Caco-2 (cell line): ENCODE results near the gene HHIPL1. TPM values are rescaled to one million over a fixed set of nuclear protein-coding genes. Genes with fewer than 3 reads are reported as not detected.

Source experiments
- BruUV-seq: library from RNA; stranded (reverse); fragments of 400-500 nt; replicated peaks from 2 replicates; lab custom pipeline; 2021; lab: Mats Ljungman, UMichigan
- CTCF ChIA-PET: fragments of 300-600 bp; sonication (Branson Sonifier 250); formaldehyde crosslinking; loops from one replicate; lab custom pipeline; 2022; ENCODE audit warnings: antibody characterized with exemption; lab: Charles Lee
- POLR2A ChIA-PET: fragments of 300-600 bp; sonication (Branson Sonifier 250); formaldehyde crosslinking; loops from one replicate; lab custom pipeline; 2022; ENCODE audit warnings: antibody characterized with exemption; lab: Charles Lee
- DNase-seq, 2 experiments: peaks; one replicate each; pipeline versions ENCODE4 v3.0.0 to v3.0.0-alpha.2; 2020 to 2022
- H3K27me3 ChIP-seq: replicated peaks from 2 replicates; pipeline ENCODE4 v1.6.0; 2011; ENCODE audit warnings: low read length; ENCODE audit not compliant: control insufficient read depth, insufficient read depth
- H3K36me3 ChIP-seq: 2 replicates; pipeline ENCODE4 v1.5.1; 2011; ENCODE audit warnings: low read length; ENCODE audit not compliant: control insufficient read depth, insufficient read depth
- H3K4me1 ChIP-seq: fragments of 250-450 bp; sonication (Bioruptor Pico); 2 replicates; pipeline ENCODE4 v1.5.1; 2020; ENCODE audit warnings: mild to moderate bottlenecking
- H3K4me3 ChIP-seq: 2 replicates; pipeline ENCODE4 v1.5.1; 2011; ENCODE audit warnings: low read depth, mild to moderate bottlenecking, control low read depth, low read length
- H3K9me3 ChIP-seq: fragments of 250-450 bp; sonication (Bioruptor Pico); 2 replicates; pipeline ENCODE4 v1.5.1; 2020; ENCODE audit warnings: mild to moderate bottlenecking, moderate library complexity
- H3K27ac Mint-ChIP-seq: one replicate; pipeline ENCODE4 v1.8.0; 2022; ENCODE audit warnings: mixed read lengths; ENCODE audit not compliant: unreplicated experiment
- H3K27me3 Mint-ChIP-seq: one replicate; pipeline ENCODE4 v1.8.0; 2022; ENCODE audit warnings: mixed read lengths; ENCODE audit not compliant: insufficient read depth, unreplicated experiment
- H3K36me3 Mint-ChIP-seq: one replicate; pipeline ENCODE4 v1.8.0; 2022; ENCODE audit warnings: mild to moderate bottlenecking, mixed read lengths; ENCODE audit not compliant: insufficient read depth, unreplicated experiment
- H3K4me1 Mint-ChIP-seq: one replicate; pipeline ENCODE4 v1.8.0; 2022; ENCODE audit warnings: low read depth, mixed read lengths; ENCODE audit not compliant: unreplicated experiment
- H3K4me3 Mint-ChIP-seq: one replicate; pipeline ENCODE4 v1.8.0; 2022; ENCODE audit warnings: mild to moderate bottlenecking, moderate library complexity, mixed read lengths; ENCODE audit not compliant: unreplicated experiment
- H3K9me3 Mint-ChIP-seq: one replicate; pipeline ENCODE4 v1.8.0; 2022; ENCODE audit warnings: mixed read lengths; ENCODE audit not compliant: unreplicated experiment
- CTCF ChIP-seq, 2 experiments: fragments of 200-600 bp in 1 of 2; IDR thresholded peaks; 1 replicate in 1 of 2; 2 replicates in 1 of 2; pipeline versions ENCODE4 v1.5.1 to v1.8.0; 2011 to 2022; ENCODE audit warnings: antibody characterized with exemption in 1 of 2, control low read depth in 1 of 2, inconsistent platforms in 1 of 2, low read depth in 1 of 2, low read length in 1 of 2, mild to moderate bottlenecking in 1 of 2, moderate library complexity in 1 of 2; ENCODE audit not compliant: insufficient read depth in 1 of 2, severe bottlenecking in 1 of 2, unreplicated experiment in 1 of 2
- intact Hi-C: fragments of 100-400 bp; cut with micrococcal nuclease; formaldehyde crosslinking; loops from one replicate; pipeline ENCODE4 v1.10.0; 2022; ENCODE audit not compliant: unreplicated experiment
- total RNA-seq: library from RNA; stranded (reverse); gene quantifications from 2 replicates; pipeline ENCODE4 v1.2.3, GENCODE V29; 2022

HHIPL1 gene
- total RNA-seq, 1 experiment from 2014 or later: 2.9 TPM

- no peaks in the 10 kb centered on the region for H3K4me1 ChIP-seq
- TF ChIP-seq CTCF (IDR thresholded peaks at IDR 0.05; ENCODE audit: insufficient read depth in 1 of 2, low read depth in 1 of 2, low read length in 1 of 2, severe bottlenecking in 1 of 2, unreplicated experiment in 1 of 2): no peak
- no peak overlapping the region for H3K4me3 ChIP-seq
- H3K4me3 Mint-ChIP-seq: no peak overlapping the region
- no peaks in the 10 kb centered on the region for H3K9me3 ChIP-seq
- ChIA-PET CTCF (no interaction called here), POLR2A (no interaction called here)
- BruUV-seq: no TSS peak
- H3K36me3 Mint-ChIP-seq: no peaks in the 10 kb centered on the region
- no peak overlapping the region for H3K27ac Mint-ChIP-seq
- peaks cover 6% of the 10 kb centered on the region for H3K27me3 Mint-ChIP-seq
- H3K36me3 ChIP-seq: no peaks in the 10 kb centered on the region
- no peak for DNase-seq
- no peaks in the 10 kb centered on the region for H3K4me1 Mint-ChIP-seq
- no peaks in the 10 kb centered on the region for H3K27me3 ChIP-seq
- no peaks in the 10 kb centered on the region for H3K9me3 Mint-ChIP-seq
- intact Hi-C loops: no loop called here
Measured at GRCh38 chr14:99718031-99718810, 73.3 kb downstream of the HHIPL1 start.

- intact Hi-C loops: no loop called here
- Mint-ChIP-seq H3K36me3 (no peaks in the 10 kb centered on the region), H3K4me3 (no peak overlapping the region), H3K27me3 (peaks cover 6% of the 10 kb centered on the region), H3K4me1 (no peaks in the 10 kb centered on the region), H3K27ac (no peak overlapping the region), H3K9me3 (no peaks in the 10 kb centered on the region)
- Histone ChIP-seq H3K27me3 (no peaks in the 10 kb centered on the region), H3K36me3 (no peaks in the 10 kb centered on the region), H3K4me1 (no peaks in the 10 kb centered on the region), H3K9me3 (no peaks in the 10 kb centered on the region), H3K4me3 (no peak overlapping the region)
- TF ChIP-seq CTCF (IDR thresholded peaks at IDR 0.05; ENCODE audit: insufficient read depth in 1 of 2, low read depth in 1 of 2, low read length in 1 of 2, severe bottlenecking in 1 of 2, unreplicated experiment in 1 of 2): no peak
- DNase-seq: no peak
- BruUV-seq: no TSS peak
- POLR2A ChIA-PET: no interaction called here
- CTCF ChIA-PET: no interaction called here
Measured at GRCh38 chr14:99718811-99719192, 73.9 kb downstream of the HHIPL1 start.

- no peaks in the 10 kb centered on the region for H3K9me3 ChIP-seq
- H3K36me3 ChIP-seq: no peaks in the 10 kb centered on the region
- no TSS peak for BruUV-seq
- no peaks in the 10 kb centered on the region for H3K4me1 Mint-ChIP-seq
- peaks cover 6% of the 10 kb centered on the region for H3K27me3 Mint-ChIP-seq
- no peaks in the 10 kb centered on the region for H3K36me3 Mint-ChIP-seq
- no peak overlapping the region for H3K4me3 Mint-ChIP-seq
- H3K27ac Mint-ChIP-seq: no peak overlapping the region
- H3K9me3 Mint-ChIP-seq: no peaks in the 10 kb centered on the region
- ChIA-PET CTCF (no interaction called here), POLR2A (no interaction called here)
- H3K27me3 ChIP-seq: no peaks in the 10 kb centered on the region
- H3K4me1 ChIP-seq: no peaks in the 10 kb centered on the region
- TF ChIP-seq CTCF (IDR thresholded peaks at IDR 0.05; ENCODE audit: insufficient read depth in 1 of 2, low read depth in 1 of 2, low read length in 1 of 2, severe bottlenecking in 1 of 2, unreplicated experiment in 1 of 2): no peak
- DNase-seq: no peak
- intact Hi-C loops: no loop called here
- H3K4me3 ChIP-seq: no peak overlapping the region
Measured at GRCh38 chr14:99720941-99721791, 76.2 kb downstream of the HHIPL1 start.
